NCI-H2171 treated with DMSO at 0.1 percent for 48 hours (cell line): ENCODE data around the gene MYO18B.
A peak's percentile ranks its signal among the peaks of the same experiment; 100 is the strongest.

Experiments
- DNase-seq: peaks from one replicate; lab custom pipeline; 2025; lab: John Stamatoyannopoulos, UW

Gene MYO18B

GRCh38 chr22:25852223-25852622, 110.2 kb downstream of the MYO18B start:
- DNase-seq = no peak

GRCh38 chr22:25853078-25853477, 111.1 kb downstream of the MYO18B start:
- DNase-seq = no peak

GRCh38 chr22:25853501-25854284, 111.7 kb downstream of the MYO18B start:
- DNase-seq = peak; percentile 64

GRCh38 chr22:25869771-25870170, 127.8 kb downstream of the MYO18B start:
- DNase-seq = no peak

- DNase-seq = no peak
Measured at GRCh38 chr22:25874327-25874726, 132.3 kb downstream of the MYO18B start.

GRCh38 chr22:25875461-25875860, 133.5 kb downstream of the MYO18B start:
- DNase-seq = peak; percentile 29

GRCh38 chr22:25876871-25877270, 134.9 kb downstream of the MYO18B start:
- no peak for DNase-seq

GRCh38 chr22:25878933-25879332, 136.9 kb downstream of the MYO18B start:
- no peak for DNase-seq

GRCh38 chr22:25880524-25880923, 138.5 kb downstream of the MYO18B start:
- DNase-seq = no peak

- no peak for DNase-seq
Measured at GRCh38 chr22:25881210-25881755, 139.3 kb downstream of the MYO18B start.

- no peak for DNase-seq
Measured at GRCh38 chr22:25882360-25882759, 140.4 kb downstream of the MYO18B start.

GRCh38 chr22:25883482-25884033, 141.6 kb downstream of the MYO18B start:
- no peak for DNase-seq

GRCh38 chr22:25884121-25884520, 142.1 kb downstream of the MYO18B start:
- no peak for DNase-seq

GRCh38 chr22:25888399-25889054, 146.5 kb downstream of the MYO18B start:
- DNase-seq = peak; percentile 30

- no peak for DNase-seq
Measured at GRCh38 chr22:25890651-25891050, 148.7 kb downstream of the MYO18B start.

GRCh38 chr22:25892678-25893077, 150.7 kb downstream of the MYO18B start:
- DNase-seq = no peak

- DNase-seq = no peak
Measured at GRCh38 chr22:25895678-25896077, 153.7 kb downstream of the MYO18B start.

- DNase-seq = peak; percentile 12
Measured at GRCh38 chr22:25896098-25896497, 154.1 kb downstream of the MYO18B start.

GRCh38 chr22:25896592-25896991, 154.6 kb downstream of the MYO18B start:
- no peak for DNase-seq

- no peak for DNase-seq
Measured at GRCh38 chr22:25898707-25899365, 156.8 kb downstream of the MYO18B start.

GRCh38 chr22:25899566-25899965, 157.6 kb downstream of the MYO18B start:
- no peak for DNase-seq

GRCh38 chr22:25900390-25900789, 158.4 kb downstream of the MYO18B start:
- no peak for DNase-seq
